Measurements from ENCODE around the gene NONO.

DNA sequence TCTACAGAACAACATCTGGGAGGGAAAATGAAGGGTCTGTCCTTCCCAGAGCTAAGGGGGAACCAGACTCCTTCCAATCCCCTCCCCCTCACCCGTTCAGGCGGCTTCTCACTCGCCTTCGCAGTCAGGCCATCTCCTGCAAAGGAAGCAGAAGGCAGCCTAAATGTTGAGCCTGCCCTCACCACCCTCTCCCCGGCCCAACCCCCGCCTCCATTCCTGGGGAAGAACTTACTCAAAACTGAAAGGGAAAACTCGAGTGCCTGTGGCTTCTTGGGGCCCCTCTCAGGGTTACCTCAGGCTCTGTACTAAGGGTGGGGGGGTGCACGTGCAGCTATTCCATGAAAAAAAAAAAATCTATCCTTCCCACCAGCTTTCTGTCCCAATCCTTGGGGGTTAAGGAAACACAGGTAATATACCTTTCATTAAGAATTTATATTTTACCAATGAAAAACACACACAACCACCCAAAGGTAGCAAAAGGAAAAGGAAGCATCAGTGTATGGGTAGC is 31.9 kb upstream of the NONO start:
- TF ChIP-seq POLR2A (IDR thresholded peaks at IDR 0.05) = no peak
- TF ChIP-seq, protein P1, sequence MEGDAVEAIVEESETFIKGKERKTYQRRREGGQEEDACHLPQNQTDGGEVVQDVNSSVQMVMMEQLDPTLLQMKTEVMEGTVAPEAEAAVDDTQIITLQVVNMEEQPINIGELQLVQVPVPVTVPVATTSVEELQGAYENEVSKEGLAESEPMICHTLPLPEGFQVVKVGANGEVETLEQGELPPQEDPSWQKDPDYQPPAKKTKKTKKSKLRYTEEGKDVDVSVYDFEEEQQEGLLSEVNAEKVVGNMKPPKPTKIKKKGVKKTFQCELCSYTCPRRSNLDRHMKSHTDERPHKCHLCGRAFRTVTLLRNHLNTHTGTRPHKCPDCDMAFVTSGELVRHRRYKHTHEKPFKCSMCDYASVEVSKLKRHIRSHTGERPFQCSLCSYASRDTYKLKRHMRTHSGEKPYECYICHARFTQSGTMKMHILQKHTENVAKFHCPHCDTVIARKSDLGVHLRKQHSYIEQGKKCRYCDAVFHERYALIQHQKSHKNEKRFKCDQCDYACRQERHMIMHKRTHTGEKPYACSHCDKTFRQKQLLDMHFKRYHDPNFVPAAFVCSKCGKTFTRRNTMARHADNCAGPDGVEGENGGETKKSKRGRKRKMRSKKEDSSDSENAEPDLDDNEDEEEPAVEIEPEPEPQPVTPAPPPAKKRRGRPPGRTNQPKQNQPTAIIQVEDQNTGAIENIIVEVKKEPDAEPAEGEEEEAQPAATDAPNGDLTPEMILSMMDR (IDR thresholded peaks at IDR 0.05) = no peak
